Activated effector memory CD4-positive, alpha-beta T cell treated with Interleukin-2 at 50 U/mL for 16 hours (primary cell): ENCODE data around the gene VAT1.

Experiments
- DNase-seq: peaks from one replicate; pipeline ENCODE4 v3.0.0-alpha.2; 2020

The VAT1 gene

GRCh38 chr17:43026595-43026994 is 4.4 kb upstream of the VAT1 start:
- no peak for DNase-seq

- DNase-seq, result no peak
Observed at GRCh38 chr17:43025766-43026537, 3.8 kb upstream of the VAT1 start.

- no peak for DNase-seq
Observed at GRCh38 chr17:43025290-43025657, 3.1 kb upstream of the VAT1 start.

GRCh38 chr17:43024407-43025289 is 2.5 kb upstream of the VAT1 start, which contains the start of gene RND2:
Gene RND2, plus strand, starts transcription at chr17:43025231. Its CDS starts 117 bp downstream, at chr17:43025348.
- peak; percentile 64 for DNase-seq

- no peak for DNase-seq
Observed at GRCh38 chr17:43020789-43021740, 1.1 kb downstream of the VAT1 start.

- DNase-seq, result no peak
Observed at GRCh38 chr17:43020030-43020621, 2.1 kb downstream of the VAT1 start.

GRCh38 chr17:43019418-43019817 is 2.8 kb downstream of the VAT1 start:
- DNase-seq, result no peak

GRCh38 chr17:43018932-43019331 is 3.3 kb downstream of the VAT1 start:
- no peak for DNase-seq

GRCh38 chr17:43018008-43018853 is 4.0 kb downstream of the VAT1 start:
- DNase-seq, result no peak

- DNase-seq, result no peak
Observed at GRCh38 chr17:43016216-43016615, 6.0 kb downstream of the VAT1 start.

- DNase-seq, result no peak
Observed at GRCh38 chr17:43015579-43015978, 6.6 kb downstream of the VAT1 start.

- DNase-seq, result no peak
Observed at GRCh38 chr17:43014649-43015542, 7.3 kb downstream of the VAT1 start.

- no peak for DNase-seq
Observed at GRCh38 chr17:43014020-43014648, 8.1 kb downstream of the VAT1 start.

- no peak for DNase-seq
Observed at GRCh38 chr17:43013296-43013695, 8.9 kb downstream of the VAT1 start.

- DNase-seq, result no peak
Observed at GRCh38 chr17:43011728-43012472, 10.3 kb downstream of the VAT1 start.

GRCh38 chr17:43010667-43011308 is 11.4 kb downstream of the VAT1 start:
- DNase-seq, result no peak

- peak; percentile 78 for DNase-seq
Observed at GRCh38 chr17:43006639-43007551, 15.3 kb downstream of the VAT1 start, which contains the start of gene IFI35. Gene IFI35, plus strand, starts transcription at chr17:43006784. Its CDS starts 164 bp downstream, at chr17:43006948.
